Activated CD8-positive, alpha-beta memory T cell treated with anti-CD3 and anti-CD28 coated beads for 24 hours (primary cell): ENCODE results near the gene TMUB2.
"Not testable (repeated sequence)": the region's sequence is repeated elsewhere in the genome, so short reads cannot be mapped to it uniquely, and the experiment has no call there.

Source experiments
- DNase-seq: peaks from one replicate; pipeline ENCODE4 v3.0.0-alpha.2; 2020

TMUB2 gene

GRCh38 chr17:44186307-44187130 lies at the start of gene TMUB2:
TSS of gene TMUB2 (plus strand) at chr17:44186972. CDS start at chr17:44187709, 737 bp downstream.
- DNase-seq = peak; percentile 100

- DNase-seq = peak; percentile 77
Observed at GRCh38 chr17:44137891-44138709, 48.7 kb upstream of the TMUB2 start.

GRCh38 chr17:44143921-44144320 lies 42.9 kb upstream of the TMUB2 start:
- DNase-seq = not testable (repeated sequence)

- DNase-seq = no peak
Observed at GRCh38 chr17:44144966-44145739, 41.6 kb upstream of the TMUB2 start.

- DNase-seq = no peak
Observed at GRCh38 chr17:44146375-44147346, 40.1 kb upstream of the TMUB2 start.

- DNase-seq = no peak
Observed at GRCh38 chr17:44147812-44148211, 39.0 kb upstream of the TMUB2 start.

- not testable (repeated sequence) for DNase-seq
Observed at GRCh38 chr17:44149066-44149465, 37.7 kb upstream of the TMUB2 start.

GRCh38 chr17:44149750-44150329 lies 36.9 kb upstream of the TMUB2 start:
- DNase-seq = no peak

- no peak for DNase-seq
Observed at GRCh38 chr17:44152875-44153274, 33.9 kb upstream of the TMUB2 start.

- no peak for DNase-seq
Observed at GRCh38 chr17:44155488-44155887, 31.3 kb upstream of the TMUB2 start.

- DNase-seq = no peak
Observed at GRCh38 chr17:44159519-44160210, 27.1 kb upstream of the TMUB2 start.

GRCh38 chr17:44164476-44164875 lies 22.3 kb upstream of the TMUB2 start:
- no peak for DNase-seq

GRCh38 chr17:44167181-44167861 lies 19.5 kb upstream of the TMUB2 start:
- no peak for DNase-seq

GRCh38 chr17:44170135-44170498 lies 16.7 kb upstream of the TMUB2 start:
- DNase-seq = no peak

- DNase-seq = no peak
Observed at GRCh38 chr17:44170499-44171201, 16.1 kb upstream of the TMUB2 start, which contains the start of gene ASB16. TSS of gene ASB16 (plus strand) at chr17:44170704. CDS start at chr17:44170790, 86 bp downstream.

GRCh38 chr17:44171931-44172455 lies 14.8 kb upstream of the TMUB2 start:
- no peak for DNase-seq

- no peak for DNase-seq
Observed at GRCh38 chr17:44174427-44174826, 12.3 kb upstream of the TMUB2 start.

- no peak for DNase-seq
Observed at GRCh38 chr17:44176257-44176656, 10.5 kb upstream of the TMUB2 start.
